Skeletal muscle tissue (tissue), 4 donors: ENCODE data around the gene TSSC4. TPM values are rescaled to one million over a fixed set of nuclear protein-coding genes. Genes with fewer than 3 reads are reported as not detected.

Experiments
- H3K27ac ChIP-seq: one replicate; pipeline ENCODE4 v1.7.0; 2013; ENCODE audit warnings: mild to moderate bottlenecking, low read depth, low read length, inconsistent platforms
- H3K27me3 ChIP-seq, 3 donors: one replicate each; pipeline ENCODE4 v1.7.0; 2013; ENCODE audit warnings: low read length in 3 of 3; ENCODE audit not compliant: control insufficient read depth in 3 of 3, insufficient read depth in 3 of 3
- H3K36me3 ChIP-seq, 3 donors: one replicate each; pipeline ENCODE4 v1.7.0; 2013; ENCODE audit warnings: low read length in 3 of 3; ENCODE audit not compliant: control insufficient read depth in 3 of 3, insufficient read depth in 3 of 3
- H3K4me1 ChIP-seq, 3 donors: one replicate each; pipeline ENCODE4 v1.7.0; 2013; ENCODE audit warnings: low read length in 3 of 3, mild to moderate bottlenecking in 3 of 3; ENCODE audit not compliant: control insufficient read depth in 3 of 3, insufficient read depth in 3 of 3
- H3K4me3 ChIP-seq, 3 donors: one replicate each; pipeline ENCODE4 v1.7.0; 2013; ENCODE audit warnings: low read length in 3 of 3
- H3K9ac ChIP-seq, 3 donors: one replicate each; pipeline ENCODE4 v1.7.0; 2013; ENCODE audit warnings: low read length in 3 of 3, mild to moderate bottlenecking in 3 of 3, moderate library complexity in 2 of 3, low read depth in 1 of 3
- H3K9me3 ChIP-seq, 3 donors: one replicate each; pipeline ENCODE4 v1.7.0; 2013; ENCODE audit warnings: low read length in 3 of 3; ENCODE audit not compliant: control insufficient read depth in 3 of 3
- total RNA-seq: library from RNA; depleted of rRNA; stranded (reverse); fragments of >200 nt; gene quantifications from one replicate; pipeline ENCODE4 v1.2.3, GENCODE V29; 2014
- donor health status: Osteomylitis.

The TSSC4 gene
- total RNA-seq, 1 donor from 2014 or later: 23.5 TPM

DNA sequence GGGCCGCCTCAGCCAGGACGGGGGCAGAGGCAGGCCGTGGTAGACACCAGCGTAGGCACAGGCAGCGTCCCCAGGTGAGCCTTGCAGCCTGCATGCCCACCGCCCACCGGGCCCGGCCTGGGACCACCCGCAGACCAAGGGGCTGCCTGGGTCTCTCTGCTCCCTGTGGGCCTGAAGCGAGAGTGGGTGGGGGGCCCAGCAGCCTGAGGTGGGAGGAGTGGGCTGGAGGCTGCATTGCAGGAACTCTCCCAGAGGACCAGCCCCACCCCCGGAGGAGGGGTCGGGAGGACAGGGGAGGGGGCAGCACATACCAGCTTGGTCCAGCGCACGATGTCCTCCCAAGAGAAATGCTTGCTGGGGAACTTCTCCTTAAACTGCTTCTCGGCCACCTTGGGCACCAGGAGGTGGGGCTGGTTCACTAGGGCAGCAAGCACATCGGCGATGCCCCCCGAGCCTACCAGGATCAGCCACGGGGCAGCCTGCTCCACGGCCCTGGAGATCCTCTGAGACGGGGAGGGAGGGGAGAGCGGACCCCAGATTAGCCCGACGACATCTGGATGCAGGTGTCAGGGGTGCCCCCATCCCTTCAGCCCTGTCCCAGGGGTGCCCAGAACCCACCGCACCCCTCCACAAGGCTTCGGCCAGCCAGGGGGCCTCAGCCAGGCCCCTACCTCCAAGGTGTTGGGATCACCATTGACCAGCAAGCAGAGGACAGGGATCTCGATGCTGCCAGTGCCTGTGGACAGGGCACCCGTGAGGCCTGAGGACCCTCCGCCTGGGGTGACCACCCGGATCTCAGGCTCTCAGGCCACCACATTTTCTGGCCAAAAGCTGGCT is 17.5 kb downstream of the TSSC4 start:
- Histone ChIP-seq H3K9me3 (no peaks in the 10 kb centered on the region), H3K27me3 (peaks cover 0 to 21% (median 7%) of the 10 kb centered on the region in 3 donors), H3K36me3 (no peaks in the 10 kb centered on the region), H3K9ac (peak overlapping the region in 1 of 3 donors; percentile 8), H3K27ac (no peak overlapping the region), H3K4me3 (no peak overlapping the region), H3K4me1 (peaks cover 4 to 11% (median 8%) of the 10 kb centered on the region in 3 donors)

DNA sequence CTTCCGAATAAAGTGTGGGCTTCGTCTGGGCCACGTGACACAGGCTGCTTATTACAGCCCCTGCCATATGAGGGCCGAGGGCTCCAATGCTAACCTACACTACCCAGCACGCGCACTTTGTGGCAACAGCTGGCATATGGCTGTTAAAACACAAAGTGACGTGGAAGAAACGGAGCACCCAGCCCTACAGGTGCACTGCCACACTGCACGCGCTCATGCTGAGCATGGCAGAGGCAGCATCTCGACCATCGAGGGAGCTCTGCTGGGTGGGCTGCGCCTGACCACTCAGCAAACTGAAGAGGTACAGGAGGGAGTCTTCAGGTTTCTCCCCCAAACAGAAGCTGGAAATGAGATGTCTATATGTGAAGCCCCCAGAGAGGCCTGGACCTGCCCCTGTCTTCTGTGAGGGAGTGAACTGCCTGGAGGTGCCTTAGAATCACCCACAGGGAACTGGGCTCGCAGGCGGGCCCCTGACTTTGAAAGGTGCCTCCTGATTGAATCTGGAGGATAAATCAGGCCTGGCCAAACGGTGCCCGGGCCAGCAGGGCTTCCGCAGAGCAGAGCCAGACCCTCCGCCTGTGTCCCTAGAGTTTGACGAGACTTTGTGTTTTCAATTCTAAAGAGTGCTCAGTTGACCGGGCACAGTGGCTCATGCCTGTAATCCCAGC is 18.3 kb downstream of the TSSC4 start:
- H3K27ac ChIP-seq: no peak overlapping the region
- no peak overlapping the region for H3K4me3 ChIP-seq
- peaks cover 0 to 21% (median 7%) of the 10 kb centered on the region in 3 donors for H3K27me3 ChIP-seq
- H3K9ac ChIP-seq: peak overlapping the region in 1 of 3 donors; percentile 8
- H3K36me3 ChIP-seq: no peaks in the 10 kb centered on the region
- peaks cover 4 to 11% (median 5%) of the 10 kb centered on the region in 3 donors for H3K4me1 ChIP-seq
- no peaks in the 10 kb centered on the region for H3K9me3 ChIP-seq

DNA sequence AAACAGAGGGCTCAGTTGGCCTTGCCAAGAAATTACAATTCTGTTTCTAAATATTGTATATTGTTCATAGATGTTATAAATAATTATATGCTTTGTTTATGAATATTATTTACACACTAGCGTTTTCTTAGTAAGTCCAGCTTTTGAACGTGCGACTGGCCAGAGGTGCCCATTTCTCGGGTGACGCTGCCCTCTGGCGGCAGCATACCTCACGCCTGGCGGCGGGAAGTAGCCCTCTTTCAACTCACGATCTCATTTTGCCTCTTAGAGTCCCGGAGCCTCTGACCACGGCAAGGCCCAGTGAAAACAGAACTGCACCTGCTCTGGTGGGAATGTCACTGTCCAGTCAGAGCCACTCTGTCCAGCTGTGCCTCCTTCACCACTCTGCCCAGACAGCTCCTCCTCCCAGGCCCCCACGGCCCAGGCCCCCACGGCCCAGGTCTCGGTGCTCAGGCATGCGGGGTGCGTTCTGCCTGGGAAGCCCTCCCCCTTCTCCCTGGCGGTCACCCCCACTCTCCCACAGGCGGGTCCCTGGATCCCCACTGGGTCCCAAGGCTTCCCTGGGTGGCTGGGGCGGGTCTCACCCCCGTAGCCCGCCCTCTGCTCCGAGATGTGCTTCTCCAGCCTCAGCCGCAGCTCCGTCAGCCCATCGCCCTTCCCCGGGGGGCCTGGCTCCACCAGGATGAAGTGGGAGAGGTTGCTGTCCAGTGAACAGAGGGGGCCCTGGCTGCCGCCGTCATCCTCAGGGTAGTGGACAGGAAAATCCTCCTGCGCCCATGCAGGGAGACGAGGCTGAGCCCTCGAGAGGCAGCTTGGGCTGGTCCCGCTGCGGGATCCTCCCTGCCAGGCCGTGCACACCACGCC is 19.3 kb downstream of the TSSC4 start:
- peaks cover 0 to 21% (median 7%) of the 10 kb centered on the region in 3 donors for H3K27me3 ChIP-seq
- H3K4me1 ChIP-seq: peaks cover 4 to 11% (median 5%) of the 10 kb centered on the region in 3 donors
- peak overlapping the region; percentile 23 to 51 (median 50) for H3K9ac ChIP-seq
- H3K4me3 ChIP-seq: peak overlapping the region in 1 of 3 donors; percentile 45
- H3K36me3 ChIP-seq: no peaks in the 10 kb centered on the region
- no peak overlapping the region for H3K27ac ChIP-seq
- no peaks in the 10 kb centered on the region for H3K9me3 ChIP-seq

GRCh38 chr11:2420502-2421225 is 20.1 kb downstream of the TSSC4 start:
- peaks cover 4 to 11% (median 5%) of the 10 kb centered on the region in 3 donors for H3K4me1 ChIP-seq
- peak overlapping the region in 2 of 3 donors; percentile 23 to 50 for H3K9ac ChIP-seq
- no peaks in the 10 kb centered on the region for H3K9me3 ChIP-seq
- no peak overlapping the region for H3K27ac ChIP-seq
- H3K4me3 ChIP-seq: peak overlapping the region in 1 of 3 donors; percentile 60
- no peaks in the 10 kb centered on the region for H3K36me3 ChIP-seq
- peaks cover 0 to 17% (median 7%) of the 10 kb centered on the region in 3 donors for H3K27me3 ChIP-seq

DNA sequence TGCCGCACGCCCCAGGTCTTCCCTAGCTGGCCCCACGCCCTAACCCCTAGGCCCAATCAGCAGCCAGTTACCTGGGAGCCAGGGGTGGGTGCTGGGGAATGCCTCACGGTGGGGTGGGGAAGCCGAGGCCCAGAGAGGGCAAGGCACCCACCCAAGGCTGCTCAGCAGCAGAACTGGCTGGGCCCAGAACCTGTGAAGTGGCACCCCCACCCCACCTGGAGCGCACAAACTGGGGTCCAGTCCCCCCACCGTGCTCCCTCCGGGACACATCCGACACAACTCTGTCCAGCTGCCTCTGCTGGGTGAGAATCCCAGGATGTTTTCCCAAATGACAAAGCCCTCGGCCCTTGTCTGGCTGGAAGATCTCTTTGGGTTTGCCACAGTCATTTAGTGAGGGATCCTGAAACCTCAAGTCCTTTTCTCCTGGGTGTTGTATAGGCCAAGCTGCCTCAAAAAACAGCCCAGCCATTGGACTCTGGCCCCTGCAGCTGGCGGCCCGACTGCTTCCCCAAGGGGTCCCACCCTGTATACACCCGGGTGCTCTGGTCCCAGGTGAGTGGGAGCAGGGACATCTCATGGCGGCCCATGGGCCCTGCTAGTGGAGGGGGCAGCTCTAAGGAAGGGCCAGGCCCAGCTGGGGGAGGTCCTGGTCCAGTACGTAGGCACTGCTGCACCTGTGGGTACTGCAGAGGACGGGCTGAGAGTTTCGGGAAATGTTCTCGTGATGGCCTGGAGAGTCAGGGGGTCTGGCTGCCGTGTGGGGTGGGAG is 20.9 kb downstream of the TSSC4 start:
- no peaks in the 10 kb centered on the region for H3K9me3 ChIP-seq
- no peak overlapping the region for H3K4me3 ChIP-seq
- H3K9ac ChIP-seq: peak overlapping the region in 1 of 3 donors; percentile 50
- H3K27ac ChIP-seq: no peak overlapping the region
- H3K4me1 ChIP-seq: peaks cover 4 to 11% (median 5%) of the 10 kb centered on the region in 3 donors
- peaks cover 0 to 11% (median 3%) of the 10 kb centered on the region in 3 donors for H3K27me3 ChIP-seq
- H3K36me3 ChIP-seq: no peaks in the 10 kb centered on the region

GRCh38 chr11:2421996-2422395 is 21.4 kb downstream of the TSSC4 start:
- H3K9ac ChIP-seq: no peak overlapping the region
- H3K4me1 ChIP-seq: peaks cover 4 to 11% (median 5%) of the 10 kb centered on the region in 3 donors
- peaks cover 0 to 10% (median 7%) of the 10 kb centered on the region in 3 donors for H3K27me3 ChIP-seq
- no peak overlapping the region for H3K27ac ChIP-seq
- H3K4me3 ChIP-seq: no peak overlapping the region
- H3K36me3 ChIP-seq: no peaks in the 10 kb centered on the region
- no peaks in the 10 kb centered on the region for H3K9me3 ChIP-seq

GRCh38 chr11:2422461-2423156 is 22.1 kb downstream of the TSSC4 start:
- H3K9ac ChIP-seq: no peak overlapping the region
- peaks cover 4 to 11% (median 5%) of the 10 kb centered on the region in 3 donors for H3K4me1 ChIP-seq
- no peak overlapping the region for H3K4me3 ChIP-seq
- H3K36me3 ChIP-seq: no peaks in the 10 kb centered on the region
- H3K27ac ChIP-seq: no peak overlapping the region
- peaks cover 0 to 15% (median 9%) of the 10 kb centered on the region in 3 donors for H3K27me3 ChIP-seq
- no peaks in the 10 kb centered on the region for H3K9me3 ChIP-seq

DNA sequence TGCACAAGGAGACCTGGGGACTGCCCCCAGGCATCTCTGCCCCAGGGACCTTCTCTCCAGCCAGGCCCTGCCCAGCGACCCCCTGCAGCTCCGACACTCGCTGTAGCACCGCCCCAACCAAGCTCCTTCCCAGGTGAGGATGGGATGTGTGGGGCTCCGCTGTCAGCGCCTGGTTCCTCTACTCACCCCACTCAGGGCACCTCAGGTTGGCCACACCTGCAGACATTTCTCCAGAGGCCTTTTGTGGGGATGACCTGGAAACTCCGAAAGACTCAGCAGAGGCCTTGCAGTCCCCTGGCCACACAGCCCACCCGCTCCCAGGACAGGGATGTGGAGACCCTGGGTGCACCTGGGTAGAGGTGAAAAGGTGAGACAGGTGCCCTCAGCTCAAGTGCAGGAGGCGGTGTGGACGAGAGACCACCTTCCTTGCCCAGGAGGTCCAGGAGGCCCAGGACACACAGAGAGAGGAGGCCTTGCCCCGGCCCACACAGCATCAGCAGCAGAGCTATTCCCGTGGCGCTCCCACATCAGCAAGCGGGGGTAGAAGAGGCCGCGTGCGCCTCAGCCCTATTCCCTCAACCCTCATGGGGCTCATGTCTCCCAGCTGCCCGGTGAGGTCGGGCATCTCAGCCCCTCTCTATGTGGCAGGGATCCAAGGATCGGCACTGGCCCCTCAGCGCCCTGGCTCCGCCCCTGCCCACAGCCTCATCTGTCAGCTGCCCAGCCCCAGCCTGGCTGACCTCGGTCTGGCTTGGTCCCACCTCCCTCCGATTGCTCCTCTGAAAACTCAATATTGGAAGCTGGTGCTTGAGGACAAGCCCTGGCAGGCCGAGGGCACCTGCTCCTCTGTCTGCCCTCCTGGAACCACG is 22.8 kb downstream of the TSSC4 start:
- no peaks in the 10 kb centered on the region for H3K9me3 ChIP-seq
- H3K27ac ChIP-seq: no peak overlapping the region
- H3K4me3 ChIP-seq: no peak overlapping the region
- H3K27me3 ChIP-seq: peaks cover 0 to 17% (median 9%) of the 10 kb centered on the region in 3 donors
- no peaks in the 10 kb centered on the region for H3K36me3 ChIP-seq
- H3K9ac ChIP-seq: no peak overlapping the region
- H3K4me1 ChIP-seq: peaks cover 4 to 11% (median 5%) of the 10 kb centered on the region in 3 donors
